Heart right ventricle (tissue), 16 donors: ENCODE measurements around the gene AGPAT2. TPM values are rescaled to one million over a fixed set of nuclear protein-coding genes. Genes with fewer than 3 reads are reported as not detected.

Experiments used
- ATAC-seq, 8 donors: fragments of 200-7000 bp; cut with Tn5 transposase; one replicate each; pipeline ENCODE4 v1.9.1; 2020; ENCODE audit warnings: mild to moderate bottlenecking in 8 of 8, moderate library complexity in 8 of 8, moderate number of reproducible peaks in 1 of 8
- DNase-seq, 2 donors: peaks; one replicate each; pipeline ENCODE4 v3.0.0-alpha.2; 2020
- H3K27ac ChIP-seq, 10 donors: fragments of 200-600 bp; sonication (generic) in 2 of 10; one replicate each; pipeline versions ENCODE4 v1.5.0 to v1.8.0; 2020 to 2022; ENCODE audit warnings: mild to moderate bottlenecking in 3 of 10
- H3K27me3 ChIP-seq, 7 donors: fragments of 200-600 bp; one replicate each; pipeline ENCODE4 v1.8.0; 2021 to 2022; ENCODE audit warnings: mild to moderate bottlenecking in 2 of 7
- H3K36me3 ChIP-seq, 9 donors: fragments of 200-600 bp; sonication (generic) in 1 of 9; one replicate each; pipeline versions ENCODE4 v1.5.0 to v1.8.0; 2020 to 2022; ENCODE audit warnings: mild to moderate bottlenecking in 2 of 9
- H3K4me1 ChIP-seq, 9 donors: fragments of 200-600 bp; sonication (generic) in 1 of 9; one replicate each; pipeline versions ENCODE4 v1.5.0 to v1.8.0; 2020 to 2022; ENCODE audit warnings: mild to moderate bottlenecking in 4 of 9
- H3K4me3 ChIP-seq, 10 donors: fragments of 200-600 bp; sonication (generic) in 2 of 10; one replicate each; pipeline versions ENCODE4 v1.5.0 to v1.8.0; 2020 to 2022; ENCODE audit warnings: mild to moderate bottlenecking in 7 of 10, moderate library complexity in 2 of 10
- H3K9me3 ChIP-seq, 11 donors: fragments of 200-600 bp in 10 of 11; sonication (generic) in 2 of 11; one replicate each; pipeline versions ENCODE4 v1.5.0 to v1.8.0; 2013 to 2022; ENCODE audit warnings: mild to moderate bottlenecking in 2 of 11, control low read depth in 1 of 11, moderate library complexity in 1 of 11
- CTCF ChIP-seq, 9 donors: fragments of 200-600 bp; sonication (generic) in 2 of 9; IDR thresholded peaks; one replicate each; pipeline versions ENCODE4 v1.5.0 to v1.8.0; 2021 to 2022; ENCODE audit warnings: antibody characterized with exemption in 9 of 9, mild to moderate bottlenecking in 5 of 9, moderate library complexity in 1 of 9
- WGBS, 2 donors: extraction: QIAGEN DNeasy Blood & Tissue Kit; methylation state at CpG; one replicate each; pipeline ENCODE4 v1.1.7; 2013; ENCODE audit warnings: inconsistent platforms in 1 of 2; 5-methylcytosine and 5-hydroxymethylcytosine counted together
- intact Hi-C, 10 donors: fragments of 100-400 bp; cut with DNase I; formaldehyde crosslinking; loops; one replicate each; pipeline versions ENCODE4 v1.11.1 to v1.14.2; 2022
- polyA plus RNA-seq, 2 donors: library from polyadenylated mRNA; stranded (reverse); fragments of 200-250 nt; gene quantifications; one replicate each; pipeline ENCODE4 v1.2.3, GENCODE V29; 2013
- total RNA-seq, 10 donors: library from RNA; stranded (reverse); fragmentation: NEBNext Ultra II Directional in 3 of 10; extraction: Animal tissue kit (Norgen Biotek cat#: 25700) in 3 of 10; gene quantifications; one replicate each; pipeline versions ENCODE4 v1.2.1 to v1.2.4, GENCODE V29; 2021 to 2023
- donor health status: Arrhythmogenic right ventricular cardiomyopathy.
- donor health status: ischemic (EF 13 %, LVEDD 7.1; RV severe dilation, severe dysfunction).
- donor health status: healthy with polysubstance abuse.
- donor health status: DM: no; HTN: yes; CAD: no.
- donor health status: DM: no; HTN: no; CAD: no.
- donor health status: ischemic (EF 25% LVEDD 6.9; RV normal size, moderate dysfunction).
- donor health status: ischemic (EF 25% LVEDD 5.7; RV mildly dilated, moderate dysfunction).
- donor health status: healthy.
- donor health status: DM: yes; HTN: yes; CAD: no.
- donor health status: Ischemic cardiomyopathy.
- donor health status: ischemic (EF 35%, LVEDD 5.7; RV mildly dilated, moderate dysfunction).
- donor health status: nonischemic (EF 11% LVEDD 7.7; RV severe dilation, severe dysfunction).
- donor health status: DM: yes; HTN: yes; CAD: no.
- donor health status: PGD.
- donor health status: ischemic (EF 29% LVEDD 5.4; RV normal size, mild dysfunction).
- donor health status: nonischemic (EF 23%, LVEDD 6.1; RV moderate dilation, normal function).

AGPAT2 gene
- total and polyA plus RNA-seq, 12 donors: 48.1 to 195 (median 61.5) TPM

- peak overlapping the region; percentile 92 to 99 (median 96) for H3K27ac ChIP-seq
- WGBS, 2 donors: 67 to 70% methylated on average over 15 of the region's 15 CpGs
- peaks cover 0 to 60% (median 30%) of the 10 kb centered on the region in 9 donors for H3K4me1 ChIP-seq
- no peaks in the 10 kb centered on the region for H3K9me3 ChIP-seq
- intact Hi-C loops: loop anchor here in 1 of 10 donors (5.0 kb wide), 1 partner anchor 57 kb away; the partner anchor contains the start of gene DIPK1B
- TF ChIP-seq CTCF (IDR thresholded peaks at IDR 0.05): no peak
- H3K4me3 ChIP-seq: peak overlapping the region in 5 of 10 donors; percentile 9 to 76 (median 18)
- H3K36me3 ChIP-seq: no peaks in the 10 kb centered on the region
- H3K27me3 ChIP-seq: peaks cover 0 to 65% (median 0%) of the 10 kb centered on the region in 7 donors
- DNase-seq (peak in 1 of 2 donors; percentile 9), ATAC-seq (peak in 2 of 8 donors; percentile 1)
Observed at GRCh38 chr9:136654820-136655535, 32.3 kb downstream of the AGPAT2 start.

- WGBS, 2 donors: 63% methylated on average over 43 of the region's 43 CpGs
- ATAC-seq (no peak), DNase-seq (peak in 1 of 2 donors; percentile 8)
Observed at GRCh38 chr9:136653323-136654079, 33.8 kb downstream of the AGPAT2 start.

GRCh38 chr9:136651860-136652259, 35.4 kb downstream of the AGPAT2 start:
- Histone ChIP-seq H3K9me3 (no peaks in the 10 kb centered on the region), H3K36me3 (no peaks in the 10 kb centered on the region), H3K27me3 (peaks cover 0 to 43% (median 0%) of the 10 kb centered on the region in 7 donors), H3K27ac (no peak overlapping the region), H3K4me1 (peaks cover 0 to 66% (median 42%) of the 10 kb centered on the region in 9 donors), H3K4me3 (no peak overlapping the region)
- DNase-seq (no peak), ATAC-seq (no peak)
- no peak for TF ChIP-seq CTCF (IDR thresholded peaks at IDR 0.05)
- intact Hi-C loops: no loop called here
- WGBS, 2 donors: 96 to 97% methylated on average over 11 of the region's 11 CpGs

More at GRCh38 chr9:136653323-136654079, 33.8 kb downstream of the AGPAT2 start:
- peak overlapping the region; percentile 65 to 99 (median 96) for H3K27ac ChIP-seq
- H3K27me3 ChIP-seq: peaks cover 0 to 50% (median 0%) of the 10 kb centered on the region in 7 donors
- no peak overlapping the region for H3K4me3 ChIP-seq
- no peaks in the 10 kb centered on the region for H3K9me3 ChIP-seq
- no peak for TF ChIP-seq CTCF (IDR thresholded peaks at IDR 0.05)
- H3K4me1 ChIP-seq: peaks cover 0 to 65% (median 44%) of the 10 kb centered on the region in 9 donors
- intact Hi-C loops: no loop called here
- H3K36me3 ChIP-seq: no peaks in the 10 kb centered on the region

GRCh38 chr9:136650648-136651047, 36.6 kb downstream of the AGPAT2 start:
- H3K27ac ChIP-seq: peak overlapping the region in 2 of 10 donors; percentile 19 to 97
- 89 to 93% methylated on average over 10 of the region's 10 CpGs for WGBS, 2 donors
- H3K4me3 ChIP-seq: no peak overlapping the region
- peaks cover 0 to 41% (median 0%) of the 10 kb centered on the region in 7 donors for H3K27me3 ChIP-seq
- H3K36me3 ChIP-seq: no peaks in the 10 kb centered on the region
- no peak for TF ChIP-seq CTCF (IDR thresholded peaks at IDR 0.05)
- H3K4me1 ChIP-seq: peaks cover 5 to 67% (median 48%) of the 10 kb centered on the region in 9 donors
- H3K9me3 ChIP-seq: no peaks in the 10 kb centered on the region
- intact Hi-C loops: no loop called here
- ATAC-seq (no peak), DNase-seq (no peak)
